HG03045 (cell line): ENCODE measurements around the gene NPIPA8.
"Not testable (repeated sequence)": the region's sequence is repeated elsewhere in the genome, so short reads cannot be mapped to it uniquely, and the experiment has no call there.

Experiments
- ATAC-seq: cut with Tn5 transposase; IDR thresholded peaks from one replicate; pipeline ENCODE4 v1.9.1; 2021; ENCODE audit warnings: mild to moderate bottlenecking, moderate library complexity; ENCODE audit not compliant: unreplicated experiment

NPIPA8 gene

GRCh38 chr16:18280319-18280718, 56.2 kb downstream of the NPIPA8 start:
- ATAC-seq = not testable (repeated sequence)

GRCh38 chr16:18276756-18277155, 59.8 kb downstream of the NPIPA8 start:
- not testable (repeated sequence) for ATAC-seq

GRCh38 chr16:18270171-18270570, 66.4 kb downstream of the NPIPA8 start:
- not testable (repeated sequence) for ATAC-seq
